Measurements from ENCODE around the gene RNF150.

DNA sequence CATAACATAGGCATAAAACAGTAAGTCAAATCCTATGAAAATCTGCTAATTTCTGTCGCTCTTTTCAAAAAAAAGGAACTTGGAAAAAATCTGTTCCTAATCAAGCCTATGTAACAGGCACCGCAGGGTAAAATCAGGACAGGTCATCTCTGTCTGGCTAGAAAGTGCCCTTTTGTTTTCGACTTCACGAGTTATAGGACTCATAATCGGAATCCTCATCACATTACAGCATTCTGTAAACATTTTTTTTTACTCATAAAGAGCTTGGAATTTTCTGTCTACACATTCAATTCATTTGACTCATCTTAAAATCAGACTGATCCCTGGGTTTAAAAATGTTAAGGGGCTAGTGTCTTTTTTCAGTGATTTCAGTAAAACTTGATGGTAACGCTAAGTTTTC, 195.4 kb downstream of the RNF150 start:
- TF ChIP-seq, protein P1, sequence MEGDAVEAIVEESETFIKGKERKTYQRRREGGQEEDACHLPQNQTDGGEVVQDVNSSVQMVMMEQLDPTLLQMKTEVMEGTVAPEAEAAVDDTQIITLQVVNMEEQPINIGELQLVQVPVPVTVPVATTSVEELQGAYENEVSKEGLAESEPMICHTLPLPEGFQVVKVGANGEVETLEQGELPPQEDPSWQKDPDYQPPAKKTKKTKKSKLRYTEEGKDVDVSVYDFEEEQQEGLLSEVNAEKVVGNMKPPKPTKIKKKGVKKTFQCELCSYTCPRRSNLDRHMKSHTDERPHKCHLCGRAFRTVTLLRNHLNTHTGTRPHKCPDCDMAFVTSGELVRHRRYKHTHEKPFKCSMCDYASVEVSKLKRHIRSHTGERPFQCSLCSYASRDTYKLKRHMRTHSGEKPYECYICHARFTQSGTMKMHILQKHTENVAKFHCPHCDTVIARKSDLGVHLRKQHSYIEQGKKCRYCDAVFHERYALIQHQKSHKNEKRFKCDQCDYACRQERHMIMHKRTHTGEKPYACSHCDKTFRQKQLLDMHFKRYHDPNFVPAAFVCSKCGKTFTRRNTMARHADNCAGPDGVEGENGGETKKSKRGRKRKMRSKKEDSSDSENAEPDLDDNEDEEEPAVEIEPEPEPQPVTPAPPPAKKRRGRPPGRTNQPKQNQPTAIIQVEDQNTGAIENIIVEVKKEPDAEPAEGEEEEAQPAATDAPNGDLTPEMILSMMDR (IDR thresholded peaks at IDR 0.05; ENCODE audit: poor library complexity), result no peak
- TF ChIP-seq EZH2 (IDR thresholded peaks at IDR 0.05; ENCODE audit: borderline replicate concordance) (no peak), EZH2phosphoT487 (IDR thresholded peaks at IDR 0.05; ENCODE audit: low read depth, severe bottlenecking, unreplicated experiment) (no peak)
